Keratinocyte (primary cell): ENCODE results near the gene EIF2S2. TPM values are rescaled to one million over a fixed set of nuclear protein-coding genes. Genes with fewer than 3 reads are reported as not detected.

Experiments used
- DNase-seq: peaks from one replicate; pipeline ENCODE4 v3.0.0-alpha.2; 2011; ENCODE audit warnings: low read depth, missing footprints, low spot score
- FAIRE-seq: peaks from 2 replicates; lab custom pipeline; 2011; peaks lifted over from hg19 to GRCh38; lab: Jason Lieb, UNC
- H2AFZ ChIP-seq: 2 replicates; pipeline ENCODE4 v1.6.0; 2012; ENCODE audit warnings: low read length, control low read depth, inconsistent platforms; ENCODE audit not compliant: control insufficient read depth
- H3K27ac ChIP-seq: 2 replicates; pipeline ENCODE4 v1.5.1; 2011; ENCODE audit warnings: low read length; ENCODE audit not compliant: control insufficient read depth, insufficient read depth
- H3K27me3 ChIP-seq: 3 replicates; pipeline ENCODE4 v1.6.0; 2011; ENCODE audit warnings: low read length; ENCODE audit not compliant: control insufficient read depth, insufficient read depth; ENCODE audit errors: extremely low read depth
- H3K36me3 ChIP-seq, 2 experiments: 2 replicates in 1 of 2; 3 replicates in 1 of 2; pipeline ENCODE4 v1.5.1; 2011; ENCODE audit warnings: low read length in 2 of 2, mild to moderate bottlenecking in 1 of 2; ENCODE audit not compliant: control insufficient read depth in 2 of 2, insufficient read depth in 2 of 2; ENCODE audit errors: extremely low read depth in 1 of 2
- H3K4me1 ChIP-seq: 3 replicates; pipeline ENCODE4 v1.5.1; 2011; ENCODE audit warnings: low read length; ENCODE audit not compliant: control insufficient read depth, insufficient read depth; ENCODE audit errors: extremely low read depth
- H3K4me2 ChIP-seq: 3 replicates; pipeline ENCODE4 v1.6.0; 2011; ENCODE audit warnings: low read depth, low read length; ENCODE audit not compliant: control insufficient read depth, insufficient read depth; ENCODE audit errors: extremely low read depth
- H3K4me3 ChIP-seq, 3 experiments: fragments of 200-600 bp in 1 of 3; sonication (generic) in 1 of 3; 2 replicates in 2 of 3; 3 replicates in 1 of 3; pipeline ENCODE4 v1.5.1; 2011 to 2016; ENCODE audit warnings: low read length in 3 of 3, mild to moderate bottlenecking in 3 of 3, control low read depth in 2 of 3, inconsistent platforms in 1 of 3, low read depth in 1 of 3, mixed read lengths in 1 of 3, mixed run types in 1 of 3, moderate library complexity in 1 of 3; ENCODE audit not compliant: control insufficient read depth in 2 of 3, insufficient read depth in 2 of 3; ENCODE audit errors: extremely low read depth in 1 of 3
- H3K79me2 ChIP-seq: 2 replicates; pipeline ENCODE4 v1.6.0; 2012; ENCODE audit warnings: low read length; ENCODE audit not compliant: control insufficient read depth, insufficient read depth
- H3K9ac ChIP-seq: 3 replicates; pipeline ENCODE4 v1.6.0; 2011; ENCODE audit warnings: low read length; ENCODE audit not compliant: control insufficient read depth, insufficient read depth; ENCODE audit errors: extremely low read depth
- H3K9me1 ChIP-seq: 3 replicates; pipeline ENCODE4 v1.6.0; 2011; ENCODE audit warnings: low read length; ENCODE audit not compliant: control insufficient read depth, insufficient read depth; ENCODE audit errors: extremely low read depth
- H3K9me3 ChIP-seq: 2 replicates; pipeline ENCODE4 v1.5.1; 2012; ENCODE audit warnings: low read depth, low read length; ENCODE audit not compliant: control insufficient read depth
- H4K20me1 ChIP-seq: 3 replicates; pipeline ENCODE4 v1.6.0; 2011; ENCODE audit warnings: low read length; ENCODE audit not compliant: control insufficient read depth, insufficient read depth; ENCODE audit errors: extremely low read depth
- EZH2 ChIP-seq: IDR thresholded peaks from one replicate; pipeline ENCODE4 v1.6.1; 2012; ENCODE audit warnings: inconsistent platforms, mild to moderate bottlenecking, low read length, moderate library complexity
- dilution Hi-C: fragments of 300-500 bp; cut with MboI; formaldehyde crosslinking; loops from one replicate; pipeline ENCODE4 v1.7.0; 2020; ENCODE audit warnings: low sequenced_read_pairs; ENCODE audit not compliant: extremely low pct_ligation_motif_present
- polyA plus RNA-seq, 5 experiments: library from polyadenylated mRNA; depleted of rRNA in 3 of 5; stranded (reverse) in 3 of 5; stranded (forward) in 1 of 5; unstranded in 1 of 5; fragments of >200 nt; gene quantifications; 1 replicate in 1 of 5; 2 replicates in 3 of 5; 3 replicates in 1 of 5; pipeline versions ENCODE4 v1.2.1 to v1.2.3, GENCODE V29; 2011 to 2012; ENCODE audit warnings: missing spikeins in 2 of 5, low read depth in 1 of 5, low replicate concordance in 1 of 5
- TF ChIP-seq, protein P1 (sequence below), 3 experiments: IDR thresholded peaks in 1 of 3; conservative IDR thresholded peaks in 1 of 3; optimal IDR thresholded peaks in 1 of 3; 2 replicates in 2 of 3; 3 replicates in 1 of 3; pipeline versions ENCODE3 to v1.5.1; 2011; ENCODE audit warnings: low read length in 3 of 3, mild to moderate bottlenecking in 3 of 3, moderate library complexity in 2 of 3, control low read depth in 1 of 3, inconsistent platforms in 1 of 3; ENCODE audit not compliant: insufficient read depth in 2 of 3; ENCODE audit errors: extremely low read depth in 1 of 3

Gene EIF2S2
- polyA plus RNA-seq, 1 donor (not counting 4 experiments of a cell fraction or from before 2014, with no cell fraction given) = 131 TPM

DNA sequence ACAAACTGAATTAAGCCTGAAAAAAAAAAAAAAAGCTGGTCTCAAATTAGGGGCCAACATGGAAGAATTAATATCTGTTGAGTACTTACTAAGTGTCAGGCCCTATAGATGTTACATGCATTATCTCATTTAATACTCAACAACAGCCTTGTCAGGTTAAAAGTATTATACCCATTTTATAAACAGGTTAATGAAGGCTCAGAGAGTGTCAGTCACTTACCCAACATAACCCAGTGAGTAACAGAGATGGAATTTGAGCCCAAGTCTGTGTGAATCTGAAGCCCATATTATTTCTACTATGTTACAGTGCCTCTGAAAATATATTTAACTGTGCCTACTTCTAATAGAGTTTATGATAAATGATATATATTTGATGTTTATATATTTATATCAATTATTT lies 11.3 kb upstream of the EIF2S2 start:
- H3K9me1 ChIP-seq = no peaks in the 10 kb centered on the region
- no peaks in the 10 kb centered on the region for H3K27me3 ChIP-seq
- no peak overlapping the region for H3K4me2 ChIP-seq
- no peaks in the 10 kb centered on the region for H4K20me1 ChIP-seq
- no peak for DNase-seq
- no peaks in the 10 kb centered on the region for H3K9me3 ChIP-seq
- no peaks in the 10 kb centered on the region for H3K36me3 ChIP-seq
- dilution Hi-C loops = no loop called here
- no peak overlapping the region for H2AFZ ChIP-seq
- H3K9ac ChIP-seq = no peak overlapping the region
- no peaks in the 10 kb centered on the region for H3K79me2 ChIP-seq
- no peaks in the 10 kb centered on the region for H3K4me1 ChIP-seq
- no peak for FAIRE-seq
- H3K27ac ChIP-seq = no peak overlapping the region
- no peak overlapping the region for H3K4me3 ChIP-seq
- TF ChIP-seq, protein P1, sequence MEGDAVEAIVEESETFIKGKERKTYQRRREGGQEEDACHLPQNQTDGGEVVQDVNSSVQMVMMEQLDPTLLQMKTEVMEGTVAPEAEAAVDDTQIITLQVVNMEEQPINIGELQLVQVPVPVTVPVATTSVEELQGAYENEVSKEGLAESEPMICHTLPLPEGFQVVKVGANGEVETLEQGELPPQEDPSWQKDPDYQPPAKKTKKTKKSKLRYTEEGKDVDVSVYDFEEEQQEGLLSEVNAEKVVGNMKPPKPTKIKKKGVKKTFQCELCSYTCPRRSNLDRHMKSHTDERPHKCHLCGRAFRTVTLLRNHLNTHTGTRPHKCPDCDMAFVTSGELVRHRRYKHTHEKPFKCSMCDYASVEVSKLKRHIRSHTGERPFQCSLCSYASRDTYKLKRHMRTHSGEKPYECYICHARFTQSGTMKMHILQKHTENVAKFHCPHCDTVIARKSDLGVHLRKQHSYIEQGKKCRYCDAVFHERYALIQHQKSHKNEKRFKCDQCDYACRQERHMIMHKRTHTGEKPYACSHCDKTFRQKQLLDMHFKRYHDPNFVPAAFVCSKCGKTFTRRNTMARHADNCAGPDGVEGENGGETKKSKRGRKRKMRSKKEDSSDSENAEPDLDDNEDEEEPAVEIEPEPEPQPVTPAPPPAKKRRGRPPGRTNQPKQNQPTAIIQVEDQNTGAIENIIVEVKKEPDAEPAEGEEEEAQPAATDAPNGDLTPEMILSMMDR (optimal IDR thresholded peaks at IDR 0.05 in 1 of 3, IDR thresholded peaks at IDR 0.05 in 1 of 3, conservative IDR thresholded peaks at IDR 0.05 in 1 of 3; ENCODE audit: extremely low read depth in 1 of 3, insufficient read depth in 2 of 3, low read length in 3 of 3) = no peak
- TF ChIP-seq EZH2 = no peak

DNA sequence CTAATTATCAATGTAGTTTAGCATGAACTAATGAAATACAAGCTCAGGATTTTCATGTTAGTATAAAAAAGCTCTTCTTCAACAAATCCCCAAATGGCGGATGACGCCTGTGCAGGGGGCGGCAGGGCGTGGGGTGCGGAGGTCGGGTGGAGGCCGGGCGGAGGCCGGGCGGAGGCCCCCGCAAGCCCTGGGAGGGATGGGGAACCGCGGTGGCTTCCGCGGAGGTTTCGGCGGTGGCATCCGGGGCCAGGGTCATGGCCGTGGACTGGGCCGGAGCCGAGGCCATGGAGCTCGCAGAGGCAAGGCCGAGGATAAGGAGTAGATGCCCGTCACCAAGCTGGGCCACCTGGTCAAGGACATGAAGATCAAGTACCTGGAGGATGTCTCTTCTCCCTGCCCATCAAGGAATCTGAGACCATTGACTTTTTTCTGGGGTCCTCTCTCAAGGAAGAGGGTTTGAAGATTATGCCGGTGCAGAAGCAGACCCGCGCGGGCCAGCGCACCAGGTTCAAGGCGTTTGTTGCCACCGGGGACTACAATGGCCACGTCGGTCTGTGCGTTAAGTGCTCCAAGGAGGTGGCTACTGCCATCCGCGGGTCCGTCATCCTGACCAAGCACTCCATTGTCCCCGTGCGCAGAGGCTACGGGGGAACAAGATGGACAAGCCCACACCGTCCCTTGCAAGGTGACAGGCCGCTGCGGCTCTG lies 10.4 kb upstream of the EIF2S2 start:
- no peak overlapping the region for H3K27ac ChIP-seq
- H3K9ac ChIP-seq = no peak overlapping the region
- H3K9me3 ChIP-seq = no peaks in the 10 kb centered on the region
- H3K4me2 ChIP-seq = no peak overlapping the region
- no peak overlapping the region for H2AFZ ChIP-seq
- FAIRE-seq (no peak), DNase-seq (no peak)
- H4K20me1 ChIP-seq = no peaks in the 10 kb centered on the region
- H3K9me1 ChIP-seq = no peaks in the 10 kb centered on the region
- dilution Hi-C loops = no loop called here
- H3K36me3 ChIP-seq = no peaks in the 10 kb centered on the region
- H3K79me2 ChIP-seq = no peaks in the 10 kb centered on the region
- no peaks in the 10 kb centered on the region for H3K4me1 ChIP-seq
- no peak for TF ChIP-seq EZH2
- TF ChIP-seq, protein P1 (optimal IDR thresholded peaks at IDR 0.05 in 1 of 3, IDR thresholded peaks at IDR 0.05 in 1 of 3, conservative IDR thresholded peaks at IDR 0.05 in 1 of 3; ENCODE audit: extremely low read depth in 1 of 3, insufficient read depth in 2 of 3, low read length in 3 of 3) = no peak
- H3K27me3 ChIP-seq = no peaks in the 10 kb centered on the region
- H3K4me3 ChIP-seq = no peak overlapping the region
